Amniotic epithelial cell (primary cell): ENCODE measurements around the gene DNASE1L1.

Experiments used
- DNase-seq: peaks from one replicate; pipeline ENCODE4 v3.0.0-alpha.2; 2010; ENCODE audit warnings: low read depth

The DNASE1L1 gene

GRCh38 chrX:154409222-154409871, at the start of gene DNASE1L1:
Gene DNASE1L1 (minus strand): TSS chrX:154409254. CDS start chrX:154405568, 3,686 bp downstream.
- peak; percentile 88 for DNase-seq

- DNase-seq = no peak
These were observed 49.3 kb upstream of the DNASE1L1 start, which contains the start of gene PLXNA3 for GRCh38 chrX:154458116-154458953. Gene PLXNA3 (plus strand): TSS chrX:154458281. CDS start chrX:154460184, 1,903 bp downstream.

GRCh38 chrX:154457491-154458115, 48.5 kb upstream of the DNASE1L1 start:
- DNase-seq = no peak

GRCh38 chrX:154452823-154453222, 43.8 kb upstream of the DNASE1L1 start:
- no peak for DNase-seq

GRCh38 chrX:154450312-154450711, 41.3 kb upstream of the DNASE1L1 start:
- no peak for DNase-seq

- no peak for DNase-seq
These were observed 40.6 kb upstream of the DNASE1L1 start for GRCh38 chrX:154449618-154450017.

- DNase-seq = no peak
These were observed 39.4 kb upstream of the DNASE1L1 start for GRCh38 chrX:154448484-154448883.

- no peak for DNase-seq
These were observed 37.4 kb upstream of the DNASE1L1 start for GRCh38 chrX:154446430-154446829.

- DNase-seq = no peak
These were observed 36.7 kb upstream of the DNASE1L1 start for GRCh38 chrX:154445776-154446175.

GRCh38 chrX:154444755-154445246, 35.7 kb upstream of the DNASE1L1 start:
- DNase-seq = no peak

GRCh38 chrX:154443992-154444754, 35.1 kb upstream of the DNASE1L1 start, which contains the start of gene FAM50A:
Gene FAM50A (plus strand): TSS chrX:154444141. CDS start chrX:154444236, 95 bp downstream.
- DNase-seq = no peak

GRCh38 chrX:154443479-154443910, 34.4 kb upstream of the DNASE1L1 start:
- no peak for DNase-seq

- no peak for DNase-seq
These were observed 33.1 kb upstream of the DNASE1L1 start for GRCh38 chrX:154441984-154442707.

GRCh38 chrX:154441564-154441963, 32.5 kb upstream of the DNASE1L1 start:
- DNase-seq = no peak

- no peak for DNase-seq
These were observed 31.7 kb upstream of the DNASE1L1 start for GRCh38 chrX:154440623-154441357.

GRCh38 chrX:154439841-154440240, 30.8 kb upstream of the DNASE1L1 start:
- DNase-seq = no peak

- DNase-seq = no peak
These were observed 29.2 kb upstream of the DNASE1L1 start for GRCh38 chrX:154437971-154438893.

- DNase-seq = no peak
These were observed 28.1 kb upstream of the DNASE1L1 start, which contains the start of gene GDI1 for GRCh38 chrX:154436983-154437752. Gene GDI1 (plus strand): TSS chrX:154437154. CDS start chrX:154437255, 101 bp downstream.
